ENCODE measurements around the gene PHF8.

PHF8 gene

DNA sequence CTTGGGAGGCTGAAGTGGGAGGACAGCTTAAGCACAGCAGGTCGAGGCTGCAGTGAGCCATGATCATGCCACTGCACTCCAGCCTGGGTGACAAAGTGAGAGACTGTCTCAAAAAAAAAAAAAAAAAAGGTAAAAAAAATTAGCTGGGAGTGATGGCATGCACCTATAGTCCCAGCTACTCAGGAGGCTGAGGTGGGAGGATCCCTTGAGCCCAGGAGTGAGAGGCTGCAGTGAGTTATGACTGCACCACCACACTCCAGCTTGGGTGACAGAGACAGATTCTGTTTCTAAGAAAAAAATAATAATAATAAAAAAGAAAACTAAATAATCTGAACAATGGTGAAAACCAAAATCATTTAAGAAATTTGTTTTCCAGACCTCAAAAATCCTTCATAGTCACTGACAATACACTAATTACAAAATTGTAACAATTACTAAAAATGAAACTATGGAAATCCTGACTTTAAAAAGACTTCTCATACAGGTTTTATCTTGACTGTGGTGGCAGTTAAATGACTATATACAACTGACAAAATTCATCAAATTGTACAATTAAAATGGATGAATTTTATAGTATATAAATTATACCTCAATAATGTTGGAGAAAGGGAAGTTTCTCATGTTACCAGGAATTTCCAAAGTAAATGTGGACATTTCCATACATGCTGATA, 31.3 kb downstream of the PHF8 start:
- no peak for DNase-seq (ENCODE audit: low read depth)

DNA sequence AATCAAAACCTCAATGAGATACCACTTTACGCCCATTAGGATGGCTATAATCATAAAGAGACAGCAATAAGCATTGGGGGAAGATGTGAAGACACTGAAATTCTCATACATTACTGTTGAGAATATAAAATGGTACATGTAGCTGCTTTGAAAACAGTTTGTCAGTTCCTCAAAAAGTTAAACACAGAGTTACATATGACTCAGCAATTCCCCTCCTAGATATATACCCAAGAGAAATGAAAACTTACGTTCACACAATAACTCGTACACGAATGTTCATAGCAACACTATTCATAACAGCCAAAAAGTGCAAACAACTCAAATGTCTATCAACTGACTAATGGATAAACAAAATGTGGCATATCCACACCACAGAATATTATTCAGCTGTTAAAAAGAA, 36.6 kb downstream of the PHF8 start:
- DNase-seq (ENCODE audit: low read depth): no peak

DNA sequence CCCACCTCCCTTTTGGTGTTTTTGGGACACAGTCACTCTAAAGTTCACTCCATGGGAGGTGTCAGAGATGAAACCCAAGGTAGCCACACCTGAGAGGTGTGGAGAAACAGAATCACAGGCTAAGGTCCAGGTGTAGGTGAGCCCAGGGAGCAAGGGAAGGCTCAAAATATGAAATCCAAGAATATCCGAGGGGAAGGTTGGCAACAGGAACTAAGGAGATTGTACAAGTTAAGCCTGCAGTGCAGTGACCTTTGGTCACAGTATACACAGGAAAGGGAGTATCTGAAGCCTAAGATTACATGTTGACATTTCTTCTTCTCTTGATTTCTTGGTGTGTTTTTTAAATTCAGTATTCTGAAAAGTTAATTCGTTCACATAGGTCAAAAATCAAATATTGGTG, 46.5 kb downstream of the PHF8 start:
- DNase-seq (ENCODE audit: low read depth): no peak

DNA sequence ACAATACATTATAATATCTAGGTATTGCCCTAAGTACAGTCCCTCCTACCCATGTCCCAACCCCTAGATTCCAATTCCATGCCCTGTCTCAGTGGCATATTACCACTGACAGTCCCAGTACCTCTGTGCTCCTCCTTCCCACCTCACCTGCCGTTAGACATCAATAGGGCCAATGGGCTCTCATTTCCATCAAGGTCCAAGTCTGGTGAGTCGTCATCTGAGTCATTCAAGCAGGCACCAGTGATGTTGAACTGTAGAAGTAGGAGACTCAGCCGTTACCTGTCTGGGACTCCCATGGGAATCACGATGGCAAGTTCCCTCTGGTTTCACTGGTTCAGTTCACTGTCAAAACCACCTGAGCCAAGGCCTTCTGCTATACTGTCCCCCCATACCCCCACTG, 51.7 kb downstream of the PHF8 start:
- DNase-seq (ENCODE audit: low read depth): no peak

DNA sequence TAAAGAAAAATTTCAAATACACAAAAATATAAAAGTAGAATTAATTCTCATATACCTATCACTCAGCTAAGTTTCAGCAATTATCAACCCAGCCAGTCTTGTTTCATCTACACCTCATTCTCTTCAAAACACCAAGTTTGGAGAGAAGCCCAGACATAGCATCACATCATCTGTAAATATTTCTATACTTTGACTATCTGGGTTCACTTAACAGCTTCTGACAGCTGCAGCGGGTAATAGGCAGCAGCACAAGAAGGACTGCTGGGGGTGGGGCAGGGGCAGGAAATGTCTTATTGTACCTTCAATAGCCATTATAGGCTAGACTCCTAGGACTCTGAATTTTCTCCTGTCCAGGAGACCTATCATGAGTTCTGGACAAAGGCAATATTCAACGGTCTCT, 54.1 kb downstream of the PHF8 start:
- DNase-seq (ENCODE audit: low read depth): no peak

DNA sequence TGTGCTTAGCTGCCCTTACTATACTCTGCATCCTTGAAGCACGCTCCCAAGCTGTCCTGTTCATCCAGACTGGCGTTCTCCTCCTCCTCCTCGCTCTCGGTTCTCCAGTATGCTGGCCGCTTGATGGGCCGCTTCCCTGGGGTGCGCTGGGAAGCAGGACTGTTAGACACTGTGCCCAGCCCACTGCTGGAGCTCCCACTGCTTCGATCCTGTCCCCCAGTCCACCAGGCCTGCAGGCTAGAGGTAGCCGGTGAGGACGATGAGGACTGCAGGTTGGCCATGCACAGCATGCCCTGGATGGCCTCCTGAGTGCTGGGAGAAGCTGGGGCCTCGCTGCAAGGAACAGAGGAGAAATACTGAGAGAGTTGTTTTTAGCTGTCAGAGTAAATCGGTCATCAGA, 59.4 kb downstream of the PHF8 start:
- DNase-seq (ENCODE audit: low read depth): no peak

DNA sequence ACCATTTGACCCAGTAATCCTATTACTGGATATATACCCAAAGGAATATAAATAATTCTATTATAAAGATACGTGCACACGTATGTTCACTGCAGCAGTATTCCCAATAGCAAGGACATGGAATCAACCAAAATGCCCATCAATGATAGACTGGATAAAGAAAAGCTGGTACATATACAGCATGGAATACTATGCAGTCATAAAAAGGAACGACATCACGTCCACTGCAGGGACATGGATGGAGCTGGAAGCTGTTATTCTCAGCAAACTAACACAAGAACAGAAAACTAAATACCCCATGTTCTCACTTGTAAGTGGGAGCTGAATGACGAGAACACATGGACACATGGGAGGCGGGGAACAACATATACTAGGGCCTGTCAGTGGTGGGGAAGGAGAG, 69.7 kb downstream of the PHF8 start:
- DNase-seq (ENCODE audit: low read depth): no peak

DNA sequence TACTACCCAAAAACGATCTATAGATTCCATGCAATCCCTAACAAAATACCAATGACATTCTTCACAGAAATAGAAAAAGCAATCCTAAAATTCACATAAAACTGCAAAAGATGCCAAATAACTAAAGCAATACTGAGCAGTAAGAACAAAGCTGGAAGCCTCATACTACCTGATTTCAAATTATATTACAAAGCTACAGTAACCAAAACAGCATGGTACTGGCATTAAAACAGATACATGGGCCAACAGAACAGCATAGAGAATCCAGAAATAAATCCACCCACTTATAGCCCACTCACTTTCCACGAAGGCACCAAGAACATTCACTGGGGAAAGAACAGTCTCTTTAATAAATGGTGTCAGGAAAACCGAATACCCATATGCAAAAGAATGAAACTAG, 74.7 kb downstream of the PHF8 start:
- DNase-seq (ENCODE audit: low read depth): no peak

DNA sequence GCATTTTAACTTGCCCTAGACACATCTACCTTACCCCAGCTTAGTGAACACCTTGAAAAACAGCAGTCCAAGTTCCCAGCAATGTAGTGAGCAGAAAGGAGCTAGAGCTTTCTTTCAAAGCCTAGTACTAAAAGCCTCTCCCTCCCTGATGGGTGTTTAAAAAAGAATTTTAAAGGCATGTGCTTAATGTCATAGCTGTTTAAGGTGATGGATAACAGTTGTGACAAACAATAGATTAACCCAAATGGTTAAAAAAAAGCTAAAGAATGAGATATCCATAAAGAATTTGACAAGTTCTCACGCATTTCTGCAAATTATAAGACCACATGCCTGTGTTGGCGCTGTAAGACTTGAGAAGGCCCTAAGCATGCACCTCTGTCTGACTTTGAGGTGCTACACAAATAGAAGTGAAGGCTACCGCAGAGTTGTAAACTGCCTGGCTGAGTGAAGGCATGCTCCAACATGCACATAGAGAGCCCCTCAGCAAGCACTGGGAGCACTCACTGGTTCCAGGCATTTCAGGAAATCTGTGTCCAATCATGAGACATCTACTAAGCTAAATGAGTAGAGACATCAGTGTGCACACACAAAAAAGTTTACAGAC, 94.0 kb downstream of the PHF8 start:
- DNase-seq (ENCODE audit: low read depth): no peak

DNA sequence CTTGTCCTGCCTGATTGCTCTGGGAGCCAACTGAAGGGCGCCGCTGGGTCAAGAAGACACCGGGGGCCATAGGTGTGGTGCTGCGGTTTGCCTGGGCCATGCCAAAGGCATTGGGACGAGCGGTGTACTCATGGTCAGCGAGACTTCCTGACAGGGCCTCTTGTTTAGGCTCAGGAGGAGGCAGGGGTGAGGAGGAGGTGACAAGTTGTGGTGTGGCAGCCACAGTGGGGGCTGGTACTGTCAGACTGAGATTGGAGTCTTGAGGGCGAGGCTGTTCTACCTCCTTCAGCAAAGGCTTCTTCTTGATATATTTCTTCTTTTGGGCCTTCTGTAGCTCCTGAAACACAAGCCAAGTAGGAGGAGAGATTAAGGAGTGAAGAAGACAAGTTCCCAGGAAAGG, 104.1 kb downstream of the PHF8 start:
- no peak for DNase-seq (ENCODE audit: low read depth)

DNA sequence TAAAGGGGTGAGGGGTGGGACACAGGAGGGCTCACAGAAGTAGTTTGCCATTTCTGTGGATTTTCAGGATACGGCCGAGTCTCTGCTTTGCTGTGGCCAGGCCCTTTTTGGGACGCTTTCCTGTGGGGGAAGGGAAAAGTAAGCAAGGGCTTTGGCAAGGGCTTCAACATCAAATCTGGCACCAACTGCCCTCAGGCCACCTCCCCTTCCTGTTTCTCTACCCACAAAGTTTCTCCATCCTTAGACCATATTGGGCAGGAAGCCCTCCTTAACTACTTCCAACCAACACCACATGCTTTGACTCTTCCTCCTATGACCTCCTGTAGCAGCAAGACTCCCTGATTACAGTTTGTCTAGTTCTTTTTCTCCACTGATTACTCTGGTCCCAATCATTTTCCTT, 105.1 kb downstream of the PHF8 start:
- no peak for DNase-seq (ENCODE audit: low read depth)

DNA sequence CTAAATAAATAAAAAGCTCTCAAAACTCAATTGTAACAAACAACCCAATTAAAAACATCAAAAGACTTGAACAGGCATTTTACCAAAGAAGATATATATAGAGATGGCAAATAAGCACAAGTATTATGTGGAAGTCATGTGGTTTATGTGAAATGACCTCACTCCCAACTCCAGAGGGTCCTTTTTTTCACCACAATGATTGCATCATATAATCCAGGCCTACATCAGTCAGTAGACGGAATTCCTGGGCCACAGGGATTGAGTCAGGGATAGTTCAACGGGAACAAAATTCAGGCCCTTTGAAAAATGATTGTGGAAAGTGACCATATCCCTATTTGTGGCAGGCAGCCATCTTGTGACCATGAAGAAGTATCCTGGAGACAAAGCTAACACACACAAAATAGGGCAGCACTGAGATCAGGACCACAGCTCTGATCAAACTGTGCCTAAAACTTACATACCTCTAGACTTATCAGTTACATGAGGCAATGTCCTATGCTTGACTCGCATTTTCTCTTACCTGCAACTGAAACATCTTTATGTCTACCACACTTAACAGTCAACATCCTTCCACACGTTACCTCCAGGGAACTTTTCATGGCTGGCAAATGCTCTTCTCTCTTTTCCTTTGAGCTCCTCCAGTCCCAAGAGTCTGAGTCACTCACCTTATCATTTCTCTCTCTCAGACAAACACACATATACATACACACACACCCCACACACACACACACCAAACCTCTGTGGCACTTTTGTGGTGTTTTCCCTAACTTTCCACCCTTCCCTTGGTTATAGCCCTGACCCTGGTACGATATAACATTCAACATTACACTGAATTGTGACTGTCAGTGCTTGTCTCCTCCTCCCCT, 113.5 kb downstream of the PHF8 start:
- DNase-seq (ENCODE audit: low read depth): no peak

DNA sequence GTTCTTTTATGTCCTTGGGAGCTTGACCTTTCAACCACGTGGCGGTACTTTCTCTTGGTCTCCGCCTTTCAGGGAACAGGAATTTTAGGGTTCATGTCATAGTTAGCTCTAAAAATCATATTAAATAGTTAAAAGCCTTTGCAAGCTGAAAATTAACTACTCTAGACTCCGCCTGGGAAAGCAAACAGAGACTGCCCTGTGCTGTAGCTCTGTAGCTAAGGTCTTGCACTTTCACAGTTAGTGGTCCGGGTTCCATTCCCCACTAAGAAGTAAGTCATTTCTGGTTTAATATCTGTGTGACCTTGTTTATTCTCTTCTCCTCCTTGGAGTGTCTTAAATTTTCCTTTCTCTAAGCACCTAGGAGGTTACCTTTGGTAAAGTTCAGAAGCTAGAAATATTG, 118.2 kb downstream of the PHF8 start:
- DNase-seq (ENCODE audit: low read depth): no peak

DNA sequence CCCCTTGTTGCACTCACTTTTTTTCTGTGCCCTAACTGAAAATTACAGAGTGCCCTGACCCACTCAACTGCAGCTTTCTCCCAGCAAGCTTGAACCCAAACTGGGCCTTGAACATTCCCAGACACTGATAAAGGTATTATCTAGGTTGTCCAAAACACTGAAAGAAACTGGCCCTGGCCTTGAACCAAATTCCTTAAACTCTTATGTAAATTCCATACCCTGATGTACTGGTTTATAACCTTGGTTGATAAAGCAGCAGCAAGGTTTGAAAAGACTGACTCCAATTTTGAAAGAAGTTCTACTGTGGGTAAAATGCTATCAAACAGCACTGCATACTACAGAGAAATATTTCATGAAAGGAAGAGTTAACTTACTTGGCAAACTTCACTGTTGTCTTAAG, 125.6 kb downstream of the PHF8 start:
- no peak for DNase-seq (ENCODE audit: low read depth)

DNA sequence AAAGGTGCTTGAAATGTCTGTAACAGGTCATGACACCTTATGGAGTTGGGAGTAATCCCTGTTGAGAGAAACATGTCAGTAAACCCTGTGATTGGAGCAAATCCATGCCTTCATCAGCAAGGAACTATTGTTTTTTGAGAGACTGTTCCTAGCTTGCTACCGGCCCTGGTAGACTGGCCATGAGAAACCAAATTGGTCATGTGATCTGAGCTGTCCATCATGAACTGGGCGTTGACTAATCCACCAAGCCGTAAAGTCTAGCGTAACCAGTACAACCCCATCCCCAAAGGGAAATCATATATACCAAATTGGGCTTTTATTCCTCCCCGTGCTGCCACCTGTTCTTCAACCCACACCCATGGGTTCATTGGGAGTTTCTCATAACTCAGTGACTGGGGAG, 143.7 kb downstream of the PHF8 start:
- DNase-seq (ENCODE audit: low read depth): no peak

DNA sequence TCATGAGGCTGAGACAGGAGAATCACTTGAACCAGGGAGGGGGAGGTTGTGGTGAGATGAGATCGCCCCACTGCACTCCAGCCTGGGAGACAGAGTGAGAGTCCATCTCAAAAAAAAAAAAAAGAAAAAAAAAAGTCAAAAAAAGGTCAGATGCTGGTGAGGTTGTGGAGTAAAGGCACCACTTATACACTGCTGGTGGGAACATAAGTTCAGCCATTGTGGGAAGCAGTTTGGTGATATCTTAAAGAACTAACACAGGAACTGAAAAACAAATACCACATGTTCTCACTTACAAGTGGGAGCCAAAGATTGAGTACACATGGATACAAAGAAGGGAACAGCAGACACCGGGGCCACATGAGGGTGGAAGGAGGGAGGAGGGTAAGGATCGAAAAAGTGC, 149.0 kb downstream of the PHF8 start:
- DNase-seq (ENCODE audit: low read depth): no peak

All from T follicular helper cell (primary cell).